GM21528 (cell line): ENCODE measurements around the gene RIPPLY3.

ENCODE experiments used
- ATAC-seq: cut with Tn5 transposase; IDR thresholded peaks from one replicate; pipeline ENCODE4 v1.9.1; 2021; ENCODE audit warnings: mild to moderate bottlenecking, moderate library complexity; ENCODE audit not compliant: unreplicated experiment, low FRiP score

RIPPLY3 gene

GRCh38 chr21:37055271-37055855 is 48.9 kb downstream of the RIPPLY3 start:
- ATAC-seq: no peak

DNA sequence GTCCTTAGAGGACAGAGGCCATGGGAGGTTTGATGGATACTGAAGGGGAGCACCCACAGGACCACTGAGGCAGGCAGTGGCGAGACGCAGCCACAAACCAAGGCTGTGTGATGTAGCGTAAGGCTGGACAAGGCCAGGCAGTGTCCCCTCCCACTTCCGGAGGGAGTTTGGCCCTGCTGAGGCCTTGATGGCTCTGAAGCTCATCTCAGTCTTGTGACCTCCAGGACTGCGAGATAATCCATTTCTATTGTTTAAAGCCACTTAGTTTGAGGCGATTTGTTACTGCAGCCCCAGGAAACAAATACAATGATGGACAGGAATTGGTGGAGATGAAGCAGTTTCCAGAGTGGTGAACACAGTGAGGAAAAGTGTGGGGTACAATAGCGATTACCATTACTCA is 51.1 kb downstream of the RIPPLY3 start:
- no peak for ATAC-seq

- ATAC-seq: no peak
Observed at GRCh38 chr21:37058261-37058660, 51.8 kb downstream of the RIPPLY3 start.

GRCh38 chr21:37059181-37059580 is 52.7 kb downstream of the RIPPLY3 start:
- no peak for ATAC-seq

GRCh38 chr21:37060296-37060695 is 53.8 kb downstream of the RIPPLY3 start:
- no peak for ATAC-seq

GRCh38 chr21:37061926-37062592 is 55.6 kb downstream of the RIPPLY3 start:
- ATAC-seq: no peak

DNA sequence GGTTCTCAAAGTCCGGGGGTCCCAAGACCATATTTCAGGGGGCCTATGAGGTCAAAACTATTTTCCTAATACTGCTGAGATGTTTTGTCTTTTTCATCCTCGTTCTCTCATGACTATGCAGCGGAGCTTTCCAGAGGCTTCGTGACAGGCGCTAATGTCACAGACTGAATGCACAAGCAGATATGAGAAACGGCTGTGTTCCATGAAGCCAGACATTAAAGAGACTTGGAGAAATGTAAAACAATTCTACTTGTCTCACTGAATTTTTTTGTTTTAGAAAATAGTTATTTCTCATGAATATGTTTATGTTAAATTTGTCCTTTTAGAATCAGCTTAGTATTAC is 56.1 kb downstream of the RIPPLY3 start:
- no peak for ATAC-seq

DNA sequence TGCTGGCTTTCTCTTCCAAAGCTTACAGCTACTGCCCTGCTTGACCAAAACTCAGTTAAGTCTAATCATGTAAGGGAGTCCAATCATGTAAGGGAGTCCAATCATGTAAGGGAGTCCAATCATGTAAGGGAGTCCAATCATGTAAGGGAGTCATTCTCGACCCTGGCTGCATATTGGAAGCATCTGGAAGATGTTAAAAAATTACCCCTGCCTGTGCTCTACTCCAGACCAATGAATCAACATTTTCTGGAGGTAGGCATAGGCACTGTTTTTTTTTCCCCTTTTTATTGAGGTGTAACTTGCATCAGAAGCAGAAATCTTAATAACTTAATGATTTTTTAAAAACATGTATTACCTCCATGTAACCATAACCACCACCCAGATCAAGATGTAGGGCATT is 56.9 kb downstream of the RIPPLY3 start:
- ATAC-seq: no peak

GRCh38 chr21:37064841-37065240 is 58.3 kb downstream of the RIPPLY3 start:
- ATAC-seq: no peak

DNA sequence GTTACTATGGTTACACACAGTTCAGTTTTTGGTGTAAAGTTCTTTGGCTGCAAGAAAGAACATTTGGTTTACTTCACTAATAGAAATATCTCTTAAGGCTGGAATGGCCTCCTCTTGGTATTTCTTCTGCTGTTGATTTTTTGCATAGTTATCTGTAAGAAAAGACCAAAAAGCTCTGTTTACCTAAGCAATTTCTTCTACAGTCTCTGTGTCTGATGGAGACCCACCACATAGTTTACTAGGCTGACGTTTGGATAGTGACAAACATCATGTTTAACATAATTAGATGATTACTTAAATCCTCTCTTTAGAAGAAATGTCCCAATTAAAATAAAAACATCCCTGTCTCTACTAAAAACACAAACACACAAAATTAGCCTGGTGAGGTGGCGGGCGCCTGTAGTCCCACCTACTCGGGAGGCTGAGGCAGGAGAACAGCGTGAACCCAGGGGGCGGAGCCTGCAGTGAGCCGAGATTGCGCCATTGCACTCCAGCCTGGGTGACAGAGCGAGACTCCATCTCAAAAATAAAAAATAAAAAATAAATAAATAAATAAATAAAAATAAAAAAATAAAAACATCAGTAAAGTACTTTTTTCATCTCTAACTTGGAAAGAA is 59.2 kb downstream of the RIPPLY3 start:
- no peak for ATAC-seq
